Superior temporal gyrus (tissue), 1 donor: ENCODE results near the gene AFM.

Experiments used
- DNase-seq: peaks from one replicate; pipeline ENCODE4 v3.0.0-alpha.2; 2016; ENCODE audit errors: extremely low spot score

AFM gene

DNA sequence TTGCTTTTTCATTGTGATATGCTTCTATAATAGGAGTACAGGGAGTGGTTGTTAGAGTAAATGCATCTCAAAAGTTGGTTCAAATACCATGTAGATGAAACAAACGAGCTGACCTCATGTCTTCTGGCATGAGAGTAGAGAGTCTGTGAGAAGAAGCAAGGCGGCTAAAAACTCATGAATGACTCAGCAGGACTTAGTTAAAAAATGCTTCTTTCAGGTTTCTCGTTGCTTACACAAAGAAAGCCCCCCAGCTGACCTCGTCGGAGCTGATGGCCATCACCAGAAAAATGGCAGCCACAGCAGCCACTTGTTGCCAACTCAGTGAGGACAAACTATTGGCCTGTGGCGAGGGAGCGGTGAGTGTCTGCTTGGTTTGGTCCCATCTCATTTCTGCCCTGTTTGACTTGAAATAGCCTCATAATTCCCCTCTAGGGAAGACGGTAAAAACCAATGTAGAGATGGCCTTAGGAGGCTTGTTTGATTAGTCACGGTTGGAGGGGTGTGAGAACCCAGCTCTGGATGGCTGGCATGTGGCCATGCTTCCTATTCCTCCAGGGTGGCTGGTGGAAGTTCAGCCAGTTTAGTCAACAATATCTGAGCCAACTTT, 31.0 kb upstream of the AFM start:
- no peak for DNase-seq

DNA sequence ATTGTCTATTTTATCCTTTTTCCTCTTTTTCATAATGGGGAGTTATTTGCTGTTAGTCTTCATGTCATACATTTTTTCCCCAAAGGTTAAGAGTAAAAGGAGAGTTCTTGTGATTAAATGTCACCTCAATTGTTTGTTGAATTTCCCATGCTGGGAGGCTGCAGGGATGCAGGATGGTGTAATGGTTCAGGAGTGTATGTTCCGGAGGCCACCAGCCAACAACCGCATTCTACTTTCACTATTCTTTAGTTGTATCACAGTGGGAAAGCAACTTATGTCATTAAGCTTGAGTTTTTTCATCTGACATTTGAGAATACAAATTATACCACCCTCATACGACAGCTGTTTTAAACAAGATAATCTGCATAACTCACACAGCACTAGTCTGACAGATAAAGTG, 30.1 kb upstream of the AFM start:
- no peak for DNase-seq

DNA sequence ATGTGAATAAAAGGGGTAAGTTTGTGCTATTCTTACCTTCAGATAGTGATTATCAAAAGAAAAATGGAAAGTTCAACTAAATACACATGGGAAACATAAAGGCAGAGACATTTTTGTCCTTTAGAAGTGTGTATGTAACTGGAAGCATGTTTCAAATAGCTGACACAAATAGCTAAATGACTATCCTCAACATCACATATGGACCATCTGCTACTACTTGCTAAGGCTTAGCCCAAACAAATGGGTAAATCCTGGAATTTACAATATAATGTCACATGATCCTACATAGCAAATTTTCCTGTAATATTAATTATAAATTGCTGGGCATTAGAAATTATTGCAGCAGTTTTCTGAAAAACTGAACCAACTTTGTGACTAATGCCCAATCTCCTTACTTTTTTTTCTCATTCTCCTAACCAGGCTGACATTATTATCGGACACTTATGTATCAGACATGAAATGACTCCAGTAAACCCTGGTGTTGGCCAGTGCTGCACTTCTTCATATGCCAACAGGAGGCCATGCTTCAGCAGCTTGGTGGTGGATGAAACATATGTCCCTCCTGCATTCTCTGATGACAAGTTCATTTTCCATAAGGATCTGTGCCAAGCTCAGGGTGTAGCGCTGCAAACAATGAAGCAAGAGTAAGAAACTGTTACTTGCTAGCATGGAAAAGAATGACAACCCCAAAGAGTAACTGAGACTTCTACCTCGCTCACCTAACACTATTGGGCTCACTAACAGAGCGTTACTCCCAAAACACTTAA, 29.4 kb upstream of the AFM start:
- DNase-seq, result peak; percentile 7

DNA sequence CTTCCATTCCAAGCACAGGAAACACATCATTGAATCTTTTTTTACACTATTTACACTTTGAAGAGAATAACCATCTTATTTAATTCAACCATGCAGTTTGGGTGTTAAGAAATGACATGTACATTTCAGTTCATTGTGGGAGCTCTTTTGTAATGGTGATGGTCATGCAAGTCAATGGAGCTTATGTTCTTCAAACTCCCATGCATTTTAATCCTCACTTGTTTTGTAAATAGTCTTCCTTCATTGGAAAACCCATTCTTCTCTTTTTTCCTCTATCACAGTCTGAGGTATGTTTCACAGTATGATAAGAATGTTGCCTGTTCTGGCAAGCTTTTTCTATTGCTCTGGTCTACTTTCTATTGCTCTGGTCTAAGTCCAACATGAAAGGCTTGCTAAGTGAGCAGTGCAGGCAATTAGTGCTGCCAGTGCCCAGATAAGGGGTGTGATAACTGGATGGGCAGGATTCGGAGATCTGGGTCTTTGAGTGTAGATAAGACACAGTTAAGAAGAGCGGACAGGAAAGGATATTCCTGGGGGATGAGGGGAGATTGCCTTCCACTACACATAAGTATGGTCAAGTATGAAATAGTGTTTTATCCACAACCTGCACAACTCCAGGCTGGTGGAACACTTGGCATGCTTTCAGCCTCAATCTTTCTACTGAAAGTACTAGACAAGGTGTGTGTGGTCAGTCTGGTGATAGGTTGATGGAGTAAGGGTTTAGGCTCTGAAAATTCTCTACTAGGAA, 28.4 kb upstream of the AFM start:
- no peak for DNase-seq

DNA sequence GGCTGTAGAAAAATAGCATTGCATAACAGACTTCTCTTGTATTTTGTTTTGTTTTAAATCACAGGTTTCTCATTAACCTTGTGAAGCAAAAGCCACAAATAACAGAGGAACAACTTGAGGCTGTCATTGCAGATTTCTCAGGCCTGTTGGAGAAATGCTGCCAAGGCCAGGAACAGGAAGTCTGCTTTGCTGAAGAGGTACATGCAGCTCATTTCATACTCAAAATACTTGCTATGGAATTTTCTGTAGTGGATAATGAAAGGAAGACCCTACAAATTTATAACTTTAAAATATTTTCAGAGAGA, 27.9 kb upstream of the AFM start:
- DNase-seq, result no peak

DNA sequence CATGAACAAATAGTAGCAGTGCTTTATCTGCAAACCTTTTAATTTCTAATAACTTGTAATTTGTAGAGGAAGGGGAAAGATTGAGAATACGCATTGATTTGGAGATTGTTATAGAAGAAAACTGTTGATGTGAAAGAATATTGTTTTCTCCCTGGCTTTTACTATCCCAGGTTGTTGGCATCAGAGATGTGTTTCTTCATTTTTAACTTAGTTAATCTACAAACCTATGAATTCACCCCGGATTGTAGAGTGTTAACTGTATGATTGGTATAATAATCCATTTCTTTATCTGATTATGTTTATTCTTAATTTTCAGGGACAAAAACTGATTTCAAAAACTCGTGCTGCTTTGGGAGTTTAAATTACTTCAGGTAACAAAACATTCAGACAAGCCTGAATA, 26.6 kb upstream of the AFM start:
- DNase-seq, result no peak

DNA sequence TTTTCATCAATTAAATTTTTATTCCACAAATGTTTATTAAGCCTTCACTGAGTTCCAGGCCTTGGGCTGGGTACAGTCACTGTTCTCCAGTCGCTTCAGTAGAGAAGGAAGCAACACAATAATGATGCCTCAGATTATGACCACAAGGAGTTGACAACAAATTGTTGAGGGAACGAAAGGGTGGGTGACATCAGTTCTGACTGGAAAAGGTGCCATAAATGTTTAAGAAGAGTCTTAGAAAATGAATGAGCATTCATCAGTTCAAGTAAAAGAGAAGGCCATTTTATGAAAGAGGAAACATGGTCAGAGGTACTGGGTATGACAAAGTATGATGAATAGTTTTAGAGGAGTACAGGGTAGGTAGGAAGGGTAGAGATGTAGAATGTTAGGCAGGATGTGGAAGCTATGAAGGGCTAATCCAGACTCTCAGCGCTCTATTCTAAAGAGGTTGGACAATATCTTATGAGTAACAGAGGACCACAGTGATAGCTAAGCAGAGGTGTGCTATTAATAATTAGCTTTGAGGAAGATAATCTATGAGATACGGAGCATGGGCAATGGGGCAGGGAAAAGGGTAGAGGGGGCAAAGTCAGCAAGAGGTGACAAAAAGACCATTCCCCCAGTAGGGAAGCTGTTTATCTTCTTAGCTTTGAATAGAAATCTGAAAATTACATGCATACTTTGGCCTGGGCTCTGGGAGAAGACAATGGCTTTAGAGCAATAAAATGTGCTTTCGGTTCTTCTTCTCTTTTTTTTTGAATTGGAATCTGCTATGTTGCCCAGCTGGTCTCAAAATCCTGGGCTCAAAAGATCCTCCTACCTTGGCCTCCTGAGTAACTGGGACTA, 25.1 kb upstream of the AFM start:
- no peak for DNase-seq

DNA sequence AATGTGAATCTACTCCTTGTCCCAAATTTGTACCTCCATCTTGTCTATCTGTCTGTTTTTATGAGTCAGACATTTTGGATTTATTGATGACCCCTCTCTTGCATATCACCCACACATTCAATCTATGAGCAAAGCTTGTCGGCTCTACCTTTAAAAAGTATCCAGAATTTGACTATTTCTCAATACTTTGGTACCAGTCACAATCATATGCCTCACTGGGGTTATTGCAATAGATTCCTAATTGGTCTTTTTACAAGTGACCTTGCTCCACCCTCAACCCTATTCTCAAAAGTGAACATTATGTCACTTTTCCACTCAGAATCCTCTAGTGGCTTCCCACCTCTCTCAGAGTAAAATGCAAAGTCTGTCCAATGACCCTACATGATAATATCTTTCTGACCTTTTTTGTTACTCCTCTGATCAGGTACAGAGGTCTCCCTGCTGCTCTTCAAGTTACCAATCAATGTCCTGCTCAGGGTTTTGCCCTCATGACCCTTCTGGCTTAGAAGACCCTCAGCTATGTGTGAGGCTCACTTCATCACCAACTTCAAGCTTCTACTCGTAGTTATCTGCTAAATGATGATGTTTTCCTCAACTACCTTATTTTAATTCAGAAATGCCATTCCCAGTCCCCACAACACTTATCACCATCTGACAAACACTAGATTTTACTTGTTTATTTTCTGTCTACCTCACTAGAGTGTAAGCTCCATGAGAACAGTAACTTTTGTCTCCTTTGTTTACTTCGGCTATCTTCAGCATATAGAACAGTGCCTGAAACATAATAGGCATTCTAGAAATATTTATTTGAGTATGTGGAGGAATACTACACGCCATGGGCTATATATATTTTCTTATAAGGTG, 23.1 kb upstream of the AFM start:
- no peak for DNase-seq

DNA sequence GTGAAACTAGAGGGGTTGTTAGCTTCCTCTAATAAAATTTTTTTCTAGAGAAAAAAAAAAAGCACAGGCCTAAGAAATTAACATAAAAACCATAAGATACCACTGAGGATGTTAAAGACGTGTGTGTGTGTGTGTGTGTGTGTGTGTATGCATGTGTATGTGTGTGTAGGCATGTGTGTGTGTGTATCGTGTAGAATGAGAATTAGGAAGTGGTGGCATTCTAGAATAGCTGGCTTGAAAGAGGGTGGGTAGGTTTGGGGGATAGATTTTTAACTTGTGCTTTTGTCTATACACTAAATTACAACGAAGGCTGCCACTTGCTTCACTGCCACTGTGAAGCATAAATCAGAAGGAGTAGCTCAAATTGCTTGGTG, 22.5 kb upstream of the AFM start:
- no peak for DNase-seq

DNA sequence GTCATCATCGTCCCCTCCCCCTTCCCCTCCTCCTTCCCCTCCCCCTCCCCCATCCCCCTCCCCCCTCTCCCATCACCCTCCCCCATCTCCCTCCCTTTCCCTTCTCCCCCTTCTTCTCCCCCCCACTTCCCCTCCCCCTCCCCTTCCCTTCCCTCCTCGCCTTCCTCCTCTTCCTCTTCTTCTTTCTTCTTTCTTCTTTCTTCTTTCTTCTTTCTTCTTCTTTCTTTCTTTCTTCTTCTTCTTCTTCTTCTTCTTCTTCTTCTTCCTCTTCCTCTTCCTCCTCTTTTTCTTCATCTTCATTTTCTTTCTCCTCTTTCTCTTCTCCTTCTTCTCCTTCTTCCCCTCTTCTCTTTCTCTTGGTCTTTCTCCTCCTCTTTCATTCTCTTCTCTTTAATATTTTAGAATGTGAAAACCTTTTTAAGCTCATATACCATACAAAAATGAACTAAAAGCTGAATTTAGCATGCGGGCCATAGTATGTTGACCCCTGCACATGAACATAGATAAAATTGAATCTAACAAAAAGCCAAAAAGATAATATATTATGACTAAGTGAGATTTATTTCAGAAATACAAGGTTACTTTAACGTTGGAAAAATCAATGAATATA, 20.5 kb upstream of the AFM start:
- no peak for DNase-seq

DNA sequence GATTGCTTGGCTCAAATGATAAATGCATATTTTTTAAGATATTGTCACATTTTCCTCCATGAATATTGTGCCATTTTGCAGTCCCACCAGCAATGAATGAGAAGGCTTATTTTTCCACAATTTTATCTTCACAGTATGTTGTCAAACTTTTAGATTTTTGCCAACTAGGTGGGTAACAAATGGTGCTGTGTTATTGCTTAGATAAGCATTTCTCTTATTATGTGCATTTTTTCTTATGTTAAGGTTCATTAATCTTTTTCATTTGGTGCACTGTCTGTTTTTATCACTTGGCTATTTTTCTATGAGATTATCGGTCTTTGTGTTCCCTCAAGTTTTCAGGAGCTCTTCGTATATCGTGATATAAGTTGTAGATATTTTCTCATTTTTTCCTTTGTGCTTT, 13.4 kb upstream of the AFM start:
- no peak for DNase-seq

DNA sequence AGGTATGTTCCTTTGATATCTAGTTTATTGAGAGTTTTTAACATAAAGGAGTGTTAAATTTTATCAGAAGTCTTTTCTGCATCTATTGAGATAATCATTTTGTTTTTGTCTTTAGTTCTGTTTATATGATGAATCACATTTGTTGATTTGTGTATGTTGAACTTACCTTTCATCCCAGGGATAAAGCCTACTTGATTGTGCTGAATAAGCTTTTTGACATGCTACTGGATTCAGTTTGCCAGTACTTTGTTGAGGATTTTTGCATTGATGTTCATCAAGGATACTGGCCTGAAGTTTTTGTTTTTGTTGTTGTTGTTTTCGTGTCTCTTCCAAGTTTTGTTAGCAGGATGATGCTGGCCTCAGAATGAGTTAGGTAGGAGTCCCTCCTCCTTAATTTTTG, 10.8 kb upstream of the AFM start:
- no peak for DNase-seq

DNA sequence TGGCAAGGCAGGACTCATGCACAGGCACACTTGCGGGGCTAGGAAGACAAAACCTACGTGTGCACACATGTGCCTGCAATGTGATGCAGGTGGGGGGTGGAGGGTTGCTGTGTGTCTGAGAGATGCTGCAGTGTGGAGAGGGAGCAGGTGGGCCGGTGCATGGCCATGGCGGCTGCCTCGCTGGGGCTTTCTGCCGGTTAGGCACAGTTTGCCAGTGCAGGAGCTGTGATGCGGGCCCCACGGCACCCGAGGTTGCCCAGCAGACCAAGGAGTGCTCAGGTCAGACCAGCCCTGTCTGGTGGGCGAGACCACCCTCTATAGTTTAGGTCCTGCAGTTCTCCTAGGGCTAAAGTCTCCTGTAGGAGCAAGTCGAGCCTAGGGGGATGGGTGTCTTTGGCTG, 4.4 kb upstream of the AFM start:
- DNase-seq, result no peak

DNA sequence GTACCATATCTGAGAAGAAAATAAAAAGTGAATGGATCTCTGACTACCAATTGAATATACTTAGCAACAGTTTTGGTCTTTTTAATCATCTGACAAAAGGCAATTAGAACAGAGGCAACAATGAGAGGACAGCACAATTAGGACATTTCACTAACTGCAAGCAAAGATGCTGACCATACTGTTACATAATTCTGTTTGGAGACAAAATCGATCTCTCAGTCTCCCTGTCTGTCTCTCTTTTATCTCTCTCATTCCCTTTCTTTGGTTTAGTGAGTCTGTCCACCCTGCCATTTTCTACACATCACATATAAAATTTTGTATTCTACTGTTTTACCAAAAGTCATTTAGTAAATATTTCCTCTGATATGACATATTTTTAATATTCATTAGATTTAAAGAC, 2.2 kb upstream of the AFM start:
- DNase-seq, result no peak

DNA sequence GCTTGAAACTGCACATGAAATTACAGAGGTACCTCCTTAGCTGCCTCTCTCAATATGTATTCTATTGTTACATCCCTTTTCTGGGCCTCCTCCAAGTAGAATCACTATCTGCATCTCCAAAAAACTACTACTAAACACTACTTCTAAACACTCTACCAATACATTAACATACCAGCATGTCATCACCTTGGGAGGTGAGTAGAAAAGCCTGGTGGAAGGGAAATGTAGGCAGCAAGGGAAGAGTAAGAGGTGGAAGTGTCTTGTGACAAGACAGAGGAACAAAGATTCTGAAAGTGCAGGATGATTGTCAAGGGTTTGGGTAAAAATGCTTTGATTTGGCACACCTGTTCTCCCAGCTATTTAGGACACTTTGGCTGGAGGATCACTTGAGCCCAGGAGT, 3.5 kb downstream of the AFM start:
- DNase-seq, result no peak

DNA sequence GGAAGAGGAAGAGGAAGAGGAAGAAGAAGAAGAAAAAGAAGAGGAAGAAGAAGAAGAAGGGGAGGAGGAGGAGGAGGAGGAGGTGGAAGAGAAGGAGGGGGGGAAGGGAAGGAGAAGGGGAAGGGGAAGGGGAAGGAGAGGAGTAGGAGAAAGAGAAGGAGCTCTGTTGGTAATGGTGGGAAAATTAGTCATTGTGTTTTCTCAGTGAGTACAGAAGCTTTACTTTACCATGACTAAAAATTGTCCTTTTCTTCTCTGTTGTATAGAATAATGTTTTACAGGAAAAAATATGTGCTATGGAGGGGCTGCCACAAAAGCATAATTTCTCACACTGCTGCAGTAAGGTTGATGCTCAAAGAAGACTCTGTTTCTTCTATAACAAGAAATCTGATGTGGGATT, 4.1 kb downstream of the AFM start:
- DNase-seq, result no peak

DNA sequence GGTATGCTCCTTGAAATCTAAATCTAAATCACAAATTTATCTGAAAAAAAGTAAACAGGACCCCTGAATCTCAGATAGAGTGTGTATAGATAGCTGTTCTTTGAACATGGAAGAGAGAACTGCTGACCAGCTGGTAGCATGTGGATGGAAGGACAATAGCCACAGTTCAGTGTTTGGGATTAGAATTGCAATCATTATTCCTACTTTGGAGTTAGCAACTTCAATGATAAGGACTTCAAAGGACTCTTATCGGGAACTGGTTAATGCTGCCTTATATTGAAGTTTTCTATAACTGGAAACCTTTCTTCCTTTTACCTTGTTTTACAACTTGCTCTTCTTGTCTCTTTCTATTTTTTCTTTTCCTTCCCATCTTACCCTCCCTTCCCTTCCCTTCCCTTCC, 5.0 kb downstream of the AFM start:
- DNase-seq, result no peak

DNA sequence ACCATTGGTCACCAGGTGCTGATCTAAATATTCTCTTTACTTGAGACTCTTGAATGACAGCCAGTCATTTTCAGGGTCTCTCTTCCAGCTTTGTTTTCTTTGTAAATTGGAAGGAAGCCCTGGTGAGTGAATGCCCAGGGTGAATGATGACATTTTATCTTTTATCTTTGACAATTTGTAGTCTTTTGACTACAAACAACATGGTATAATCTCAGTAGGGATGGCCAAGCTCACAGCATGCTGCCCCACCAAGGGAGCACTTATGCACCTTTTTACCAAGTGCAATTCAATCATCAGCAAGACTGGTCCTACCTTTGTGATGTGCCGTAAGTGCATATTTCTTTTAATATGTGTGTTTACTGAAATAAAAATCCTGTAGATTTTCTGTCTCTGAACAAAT, 5.7 kb downstream of the AFM start:
- DNase-seq, result no peak

DNA sequence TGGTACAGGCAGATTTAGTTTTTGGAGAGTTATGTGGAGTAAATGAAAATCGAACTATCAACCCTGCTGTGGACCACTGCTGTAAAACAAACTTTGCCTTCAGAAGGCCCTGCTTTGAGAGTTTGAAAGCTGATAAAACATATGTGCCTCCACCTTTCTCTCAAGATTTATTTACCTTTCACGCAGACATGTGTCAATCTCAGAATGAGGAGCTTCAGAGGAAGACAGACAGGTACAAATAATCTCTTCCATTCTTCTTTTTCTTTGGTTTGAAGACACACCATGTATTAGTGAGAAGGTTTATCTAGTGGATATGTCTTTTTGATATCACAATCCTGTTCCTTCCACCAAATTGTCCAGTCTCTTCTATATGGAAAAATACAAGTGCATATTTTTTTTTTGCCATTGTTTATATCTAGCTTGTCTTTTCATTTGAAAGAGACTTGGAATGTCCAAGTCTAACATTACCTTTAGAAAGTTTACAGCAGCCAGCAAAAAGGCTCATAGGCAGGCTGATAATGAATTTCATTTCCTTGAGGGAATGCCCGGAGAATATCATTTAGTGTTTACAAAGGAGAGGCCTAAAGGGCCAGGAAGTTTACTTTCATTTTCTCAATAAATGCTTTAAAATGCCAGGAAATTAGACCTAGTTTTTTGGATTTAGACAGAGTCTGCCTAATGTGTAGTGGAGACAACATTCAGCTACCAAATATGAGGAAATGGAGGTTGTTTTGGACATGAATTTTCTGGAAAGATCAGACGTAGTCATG, 18.6 kb downstream of the AFM start:
- DNase-seq, result no peak

DNA sequence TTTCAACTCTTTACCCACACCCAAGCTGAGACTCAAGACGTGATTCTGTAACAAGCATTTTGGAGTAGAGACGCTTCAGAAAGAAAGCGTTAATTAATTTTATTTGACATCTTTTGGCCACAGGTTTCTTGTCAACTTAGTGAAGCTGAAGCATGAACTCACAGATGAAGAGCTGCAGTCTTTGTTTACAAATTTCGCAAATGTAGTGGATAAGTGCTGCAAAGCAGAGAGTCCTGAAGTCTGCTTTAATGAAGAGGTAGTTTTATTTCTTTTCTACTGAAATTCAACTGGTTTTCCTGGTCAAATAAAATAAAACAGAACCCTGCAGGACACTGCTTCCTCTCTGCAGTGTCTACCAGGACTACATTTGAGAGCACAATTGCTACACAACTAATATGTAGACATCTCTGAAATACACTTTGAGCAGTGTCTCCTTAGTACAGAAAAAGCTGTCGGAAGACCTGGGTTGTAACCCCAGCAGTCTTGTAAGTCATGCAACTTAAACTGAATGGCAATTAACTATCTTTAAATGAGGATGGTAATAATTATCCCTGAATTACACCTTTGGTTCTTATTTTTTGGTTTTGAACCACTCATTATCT, 20.2 kb downstream of the AFM start:
- no peak for DNase-seq
